DOHH2 (cell line): ENCODE data around the gene TTN.

Experiments used
- EZH2phosphoT487 ChIP-seq: fragments of 200-600 bp; sonication (generic); IDR thresholded peaks from 2 replicates; pipeline ENCODE4 v1.6.1; 2017; ENCODE audit warnings: borderline replicate concordance, mild to moderate bottlenecking, antibody characterized with exemption, low read length, moderate library complexity, mixed read lengths
- TF ChIP-seq, protein P1 (sequence below): fragments of 200-600 bp; sonication (generic); IDR thresholded peaks from one replicate; pipeline ENCODE4 v1.5.1; 2014; ENCODE audit warnings: antibody characterized with exemption, mild to moderate bottlenecking, low read depth, low read length; ENCODE audit not compliant: poor library complexity, severe bottlenecking

DNA sequence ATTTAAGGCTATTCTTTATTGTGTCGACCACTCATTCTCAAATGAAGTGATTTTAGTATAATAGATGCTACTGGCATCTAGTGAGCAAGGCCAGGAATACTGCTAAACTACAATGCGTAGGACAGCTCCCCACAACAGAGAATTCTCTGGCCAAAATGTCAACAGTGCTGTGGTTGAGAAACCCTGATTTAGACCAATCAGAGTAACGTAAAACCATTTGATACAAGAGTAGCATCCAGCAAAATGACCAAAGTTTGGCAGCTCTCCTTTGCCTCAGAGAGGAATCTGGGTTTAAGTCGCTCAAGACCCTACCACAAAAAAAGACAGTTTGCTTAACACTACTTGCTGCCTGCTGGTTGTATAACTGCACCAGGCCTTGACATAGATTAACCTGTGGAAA, 37.0 kb upstream of the TTN start:
- TF ChIP-seq, protein P1, sequence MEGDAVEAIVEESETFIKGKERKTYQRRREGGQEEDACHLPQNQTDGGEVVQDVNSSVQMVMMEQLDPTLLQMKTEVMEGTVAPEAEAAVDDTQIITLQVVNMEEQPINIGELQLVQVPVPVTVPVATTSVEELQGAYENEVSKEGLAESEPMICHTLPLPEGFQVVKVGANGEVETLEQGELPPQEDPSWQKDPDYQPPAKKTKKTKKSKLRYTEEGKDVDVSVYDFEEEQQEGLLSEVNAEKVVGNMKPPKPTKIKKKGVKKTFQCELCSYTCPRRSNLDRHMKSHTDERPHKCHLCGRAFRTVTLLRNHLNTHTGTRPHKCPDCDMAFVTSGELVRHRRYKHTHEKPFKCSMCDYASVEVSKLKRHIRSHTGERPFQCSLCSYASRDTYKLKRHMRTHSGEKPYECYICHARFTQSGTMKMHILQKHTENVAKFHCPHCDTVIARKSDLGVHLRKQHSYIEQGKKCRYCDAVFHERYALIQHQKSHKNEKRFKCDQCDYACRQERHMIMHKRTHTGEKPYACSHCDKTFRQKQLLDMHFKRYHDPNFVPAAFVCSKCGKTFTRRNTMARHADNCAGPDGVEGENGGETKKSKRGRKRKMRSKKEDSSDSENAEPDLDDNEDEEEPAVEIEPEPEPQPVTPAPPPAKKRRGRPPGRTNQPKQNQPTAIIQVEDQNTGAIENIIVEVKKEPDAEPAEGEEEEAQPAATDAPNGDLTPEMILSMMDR, result no peak
- TF ChIP-seq EZH2phosphoT487, result no peak
